ENCODE data around the gene SCNM1. TPM values are rescaled to one million over a fixed set of nuclear protein-coding genes. Genes with fewer than 3 reads are reported as not detected.

Gene SCNM1
- total and polyA plus RNA-seq, 9 of the 15 experiments (the other 6 are each of a cell fraction or from before 2014, with no cell fraction given) = 17.2 to 204 (median 63.0) TPM

DNA sequence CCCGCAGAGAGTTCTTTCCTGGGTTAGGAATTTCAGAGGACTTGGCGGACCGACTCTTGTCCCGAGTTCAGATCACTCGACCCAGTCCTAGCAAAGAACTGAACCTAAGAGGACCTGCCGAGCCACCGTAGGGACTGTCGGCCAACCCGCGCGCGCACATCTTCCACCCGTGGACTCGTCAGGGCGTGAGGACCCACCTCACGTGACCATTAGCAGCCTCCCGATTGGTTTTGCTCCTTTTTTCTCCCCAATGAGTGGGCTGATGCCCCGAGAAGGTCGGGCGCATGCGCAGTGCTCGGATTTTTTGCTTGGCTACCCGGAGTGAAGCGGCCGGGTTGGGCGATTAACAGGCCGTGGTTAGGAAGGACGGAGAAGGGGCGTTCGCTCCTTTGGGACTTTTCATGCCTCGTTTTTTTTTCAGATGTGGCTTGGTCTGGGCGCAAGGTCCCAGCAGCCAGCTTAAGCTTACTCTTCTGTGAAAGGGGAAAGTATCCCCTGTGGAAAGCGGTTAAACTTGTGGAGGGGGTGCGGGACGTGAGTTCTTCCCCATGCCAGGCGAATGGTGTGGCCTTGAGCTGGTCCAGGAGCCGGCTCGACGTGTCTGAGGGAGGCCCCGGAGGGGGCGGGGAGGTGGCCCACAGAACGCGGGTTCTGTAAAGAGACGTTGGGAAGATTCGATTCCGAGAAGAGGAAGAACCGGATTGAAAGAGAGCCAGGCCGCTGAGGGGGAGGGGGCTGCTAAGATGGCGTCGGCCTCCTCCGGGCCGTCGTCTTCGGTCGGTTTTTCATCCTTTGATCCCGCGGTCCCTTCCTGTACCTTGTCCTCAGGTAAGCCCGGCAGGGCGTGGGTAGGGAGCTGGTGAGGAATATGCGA, 32.5 kb downstream of the SCNM1 start, which contains the start of gene PIP5K1A (continued):
- no peak for TF ChIP-seq TCF7 (IDR thresholded peaks at IDR 0.05; ENCODE audit: borderline replicate concordance)
- TF ChIP-seq MCM7 (IDR thresholded peaks at IDR 0.05) = no peak
- no peak for TF ChIP-seq SRSF7 (optimal IDR thresholded peaks at IDR 0.05; ENCODE audit: low read depth, low read length)
- no peak for TF ChIP-seq ZNF224 (CRISPR knock-in tag; IDR thresholded peaks at IDR 0.05)
- TF ChIP-seq GATAD2A (IDR thresholded peaks at IDR 0.05) = no peak
- no peak for TF ChIP-seq KDM4B (IDR thresholded peaks at IDR 0.05; ENCODE audit: borderline replicate concordance in 2 of 2, low read depth in 1 of 2)
- TF ChIP-seq, protein P1, sequence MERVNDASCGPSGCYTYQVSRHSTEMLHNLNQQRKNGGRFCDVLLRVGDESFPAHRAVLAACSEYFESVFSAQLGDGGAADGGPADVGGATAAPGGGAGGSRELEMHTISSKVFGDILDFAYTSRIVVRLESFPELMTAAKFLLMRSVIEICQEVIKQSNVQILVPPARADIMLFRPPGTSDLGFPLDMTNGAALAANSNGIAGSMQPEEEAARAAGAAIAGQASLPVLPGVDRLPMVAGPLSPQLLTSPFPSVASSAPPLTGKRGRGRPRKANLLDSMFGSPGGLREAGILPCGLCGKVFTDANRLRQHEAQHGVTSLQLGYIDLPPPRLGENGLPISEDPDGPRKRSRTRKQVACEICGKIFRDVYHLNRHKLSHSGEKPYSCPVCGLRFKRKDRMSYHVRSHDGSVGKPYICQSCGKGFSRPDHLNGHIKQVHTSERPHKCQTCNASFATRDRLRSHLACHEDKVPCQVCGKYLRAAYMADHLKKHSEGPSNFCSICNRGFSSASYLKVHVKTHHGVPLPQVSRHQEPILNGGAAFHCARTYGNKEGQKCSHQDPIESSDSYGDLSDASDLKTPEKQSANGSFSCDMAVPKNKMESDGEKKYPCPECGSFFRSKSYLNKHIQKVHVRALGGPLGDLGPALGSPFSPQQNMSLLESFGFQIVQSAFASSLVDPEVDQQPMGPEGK (CRISPR knock-in tag; IDR thresholded peaks at IDR 0.05; ENCODE audit: borderline replicate concordance) = no peak
- no peak for TF ChIP-seq HLTF (IDR thresholded peaks at IDR 0.05)
- TF ChIP-seq STAT5A (IDR thresholded peaks at IDR 0.05; ENCODE audit: borderline replicate concordance, low read length) = no peak
- TF ChIP-seq, protein P2, sequence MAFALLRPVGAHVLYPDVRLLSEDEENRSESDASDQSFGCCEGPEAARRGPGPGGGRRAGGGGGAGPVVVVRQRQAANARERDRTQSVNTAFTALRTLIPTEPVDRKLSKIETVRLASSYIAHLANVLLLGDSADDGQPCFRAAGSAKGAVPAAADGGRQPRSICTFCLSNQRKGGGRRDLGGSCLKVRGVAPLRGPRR (CRISPR knock-in tag; IDR thresholded peaks at IDR 0.05) = no peak
- no peak for TF ChIP-seq PTTG1 (tag; IDR thresholded peaks at IDR 0.05; ENCODE audit: low read depth)
- TF ChIP-seq ZNF133 (CRISPR knock-in tag; IDR thresholded peaks at IDR 0.05) = no peak
- TF ChIP-seq, protein P3, sequence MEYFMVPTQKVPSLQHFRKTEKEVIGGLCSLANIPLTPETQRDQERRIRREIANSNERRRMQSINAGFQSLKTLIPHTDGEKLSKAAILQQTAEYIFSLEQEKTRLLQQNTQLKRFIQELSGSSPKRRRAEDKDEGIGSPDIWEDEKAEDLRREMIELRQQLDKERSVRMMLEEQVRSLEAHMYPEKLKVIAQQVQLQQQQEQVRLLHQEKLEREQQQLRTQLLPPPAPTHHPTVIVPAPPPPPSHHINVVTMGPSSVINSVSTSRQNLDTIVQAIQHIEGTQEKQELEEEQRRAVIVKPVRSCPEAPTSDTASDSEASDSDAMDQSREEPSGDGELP (CRISPR knock-in tag; IDR thresholded peaks at IDR 0.05; ENCODE audit: borderline replicate concordance) = peak; percentile 65
- TF ChIP-seq, protein P4, sequence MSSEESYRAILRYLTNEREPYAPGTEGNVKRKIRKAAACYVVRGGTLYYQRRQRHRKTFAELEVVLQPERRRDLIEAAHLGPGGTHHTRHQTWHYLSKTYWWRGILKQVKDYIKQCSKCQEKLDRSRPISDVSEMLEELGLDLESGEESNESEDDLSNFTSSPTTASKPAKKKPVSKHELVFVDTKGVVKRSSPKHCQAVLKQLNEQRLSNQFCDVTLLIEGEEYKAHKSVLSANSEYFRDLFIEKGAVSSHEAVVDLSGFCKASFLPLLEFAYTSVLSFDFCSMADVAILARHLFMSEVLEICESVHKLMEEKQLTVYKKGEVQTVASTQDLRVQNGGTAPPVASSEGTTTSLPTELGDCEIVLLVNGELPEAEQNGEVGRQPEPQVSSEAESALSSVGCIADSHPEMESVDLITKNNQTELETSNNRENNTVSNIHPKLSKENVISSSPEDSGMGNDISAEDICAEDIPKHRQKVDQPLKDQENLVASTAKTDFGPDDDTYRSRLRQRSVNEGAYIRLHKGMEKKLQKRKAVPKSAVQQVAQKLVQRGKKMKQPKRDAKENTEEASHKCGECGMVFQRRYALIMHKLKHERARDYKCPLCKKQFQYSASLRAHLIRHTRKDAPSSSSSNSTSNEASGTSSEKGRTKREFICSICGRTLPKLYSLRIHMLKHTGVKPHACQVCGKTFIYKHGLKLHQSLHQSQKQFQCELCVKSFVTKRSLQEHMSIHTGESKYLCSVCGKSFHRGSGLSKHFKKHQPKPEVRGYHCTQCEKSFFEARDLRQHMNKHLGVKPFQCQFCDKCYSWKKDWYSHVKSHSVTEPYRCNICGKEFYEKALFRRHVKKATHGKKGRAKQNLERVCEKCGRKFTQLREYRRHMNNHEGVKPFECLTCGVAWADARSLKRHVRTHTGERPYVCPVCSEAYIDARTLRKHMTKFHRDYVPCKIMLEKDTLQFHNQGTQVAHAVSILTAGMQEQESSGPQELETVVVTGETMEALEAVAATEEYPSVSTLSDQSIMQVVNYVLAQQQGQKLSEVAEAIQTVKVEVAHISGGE (CRISPR knock-in tag; IDR thresholded peaks at IDR 0.05) = 0 out of 6 replicates have a peak, but pooled peaks of 1 of the 3 experiments have one; percentile 27
- no peak for TF ChIP-seq ZFP36 (IDR thresholded peaks at IDR 0.05; ENCODE audit: low read depth, low read length, partially characterized antibody)
- no peak for TF ChIP-seq POLR3G (IDR thresholded peaks at IDR 0.05; ENCODE audit: extremely low read depth, insufficient read length, insufficient replicate concordance)
- peak; percentile 43 for TF ChIP-seq CXXC5 (CRISPR knock-in tag; IDR thresholded peaks at IDR 0.05)
- TF ChIP-seq, protein P5, sequence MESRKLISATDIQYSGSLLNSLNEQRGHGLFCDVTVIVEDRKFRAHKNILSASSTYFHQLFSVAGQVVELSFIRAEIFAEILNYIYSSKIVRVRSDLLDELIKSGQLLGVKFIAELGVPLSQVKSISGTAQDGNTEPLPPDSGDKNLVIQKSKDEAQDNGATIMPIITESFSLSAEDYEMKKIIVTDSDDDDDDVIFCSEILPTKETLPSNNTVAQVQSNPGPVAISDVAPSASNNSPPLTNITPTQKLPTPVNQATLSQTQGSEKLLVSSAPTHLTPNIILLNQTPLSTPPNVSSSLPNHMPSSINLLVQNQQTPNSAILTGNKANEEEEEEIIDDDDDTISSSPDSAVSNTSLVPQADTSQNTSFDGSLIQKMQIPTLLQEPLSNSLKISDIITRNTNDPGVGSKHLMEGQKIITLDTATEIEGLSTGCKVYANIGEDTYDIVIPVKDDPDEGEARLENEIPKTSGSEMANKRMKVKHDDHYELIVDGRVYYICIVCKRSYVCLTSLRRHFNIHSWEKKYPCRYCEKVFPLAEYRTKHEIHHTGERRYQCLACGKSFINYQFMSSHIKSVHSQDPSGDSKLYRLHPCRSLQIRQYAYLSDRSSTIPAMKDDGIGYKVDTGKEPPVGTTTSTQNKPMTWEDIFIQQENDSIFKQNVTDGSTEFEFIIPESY (CRISPR knock-in tag; IDR thresholded peaks at IDR 0.05) = peak; percentile 48; the same call in 1 of the 2 replicates
